ENCODE data around the gene ZDHHC7.

ZDHHC7 gene

DNA sequence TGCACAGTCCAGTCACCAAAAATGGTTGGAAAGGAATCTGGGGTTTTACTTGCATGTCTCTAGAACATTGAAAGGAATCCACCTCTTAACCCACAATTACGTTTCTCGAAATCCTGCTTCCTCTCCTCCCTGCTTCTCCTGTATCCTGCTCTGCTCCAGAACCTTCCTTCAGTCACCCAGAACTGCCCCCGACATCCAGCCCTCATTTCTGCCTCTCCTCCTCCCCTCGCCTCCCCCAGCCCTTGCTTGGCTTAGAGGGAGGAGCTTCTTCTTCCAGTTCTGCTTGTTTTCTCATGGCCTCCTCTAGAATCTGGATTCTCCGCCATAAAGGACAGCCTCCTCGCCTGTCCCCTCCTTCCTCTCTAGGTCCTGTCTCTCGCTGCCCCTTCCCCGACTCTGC, 48.3 kb downstream of the ZDHHC7 start:
- Mint-ChIP-seq H3K36me3 (ENCODE audit: low read depth) (no peaks in the 10 kb centered on the region), H3K9me3 (peaks cover 8% of the 10 kb centered on the region), H3K27me3 (ENCODE audit: low read depth) (peaks cover 6% of the 10 kb centered on the region), H3K4me3 (no peak overlapping the region), H3K4me1 (ENCODE audit: low read depth) (no peaks in the 10 kb centered on the region), H3K27ac (no peak overlapping the region)

DNA sequence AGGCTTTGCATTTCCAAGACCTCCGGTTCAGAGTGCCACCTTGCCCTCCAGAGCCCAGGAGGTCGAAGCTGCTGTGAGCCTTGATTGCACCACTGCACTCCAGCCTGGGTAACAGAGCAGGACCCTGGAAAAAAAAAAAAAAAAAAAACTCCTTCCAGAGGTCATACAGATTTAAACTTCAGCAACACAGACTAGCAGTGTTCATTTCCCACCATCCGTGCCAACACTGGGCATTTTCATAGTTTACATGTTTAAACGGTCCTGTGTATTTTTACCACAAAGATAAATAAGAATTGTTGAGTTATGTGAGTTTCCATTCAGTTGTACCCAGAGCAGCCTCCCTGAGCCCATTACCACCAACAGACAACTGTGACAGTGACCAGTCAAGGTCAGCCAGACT, 50.4 kb downstream of the ZDHHC7 start:
- H3K27me3 Mint-ChIP-seq (ENCODE audit: low read depth), result peaks cover 6% of the 10 kb centered on the region
- peaks cover 6% of the 10 kb centered on the region for H3K9me3 Mint-ChIP-seq

DNA sequence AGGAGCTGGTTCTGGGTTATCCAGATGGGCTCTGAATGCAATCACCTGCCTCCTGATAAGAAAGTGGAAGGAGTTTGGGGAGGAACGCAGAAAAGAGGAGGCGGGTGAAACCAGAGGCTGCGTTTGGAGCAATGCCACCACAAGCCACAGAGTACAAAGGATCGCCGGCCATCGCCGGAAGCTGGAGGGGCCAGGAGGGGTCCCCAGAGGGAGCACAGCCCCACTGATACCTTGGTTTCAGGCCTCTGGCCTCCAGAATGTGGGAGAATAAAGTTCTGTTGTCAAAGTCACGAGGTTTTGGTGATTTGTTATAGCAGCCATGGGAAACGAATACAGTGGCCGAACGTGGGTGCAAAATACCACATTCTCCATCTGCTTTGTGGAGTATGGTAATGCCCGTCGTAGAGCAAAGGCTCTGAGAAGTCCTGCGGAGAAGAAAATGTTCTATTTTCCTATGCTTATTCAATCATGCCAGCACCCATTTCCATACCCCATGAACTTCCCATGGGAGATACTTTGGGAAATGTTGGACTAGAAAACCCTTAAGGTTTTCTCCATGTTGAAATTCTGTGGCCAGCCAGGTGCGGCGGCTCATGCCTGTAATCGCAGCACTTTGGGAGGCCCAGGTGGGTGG, 51.4 kb downstream of the ZDHHC7 start:
- Mint-ChIP-seq H3K4me3 (no peak overlapping the region), H3K9me3 (no peaks in the 10 kb centered on the region), H3K4me1 (ENCODE audit: low read depth) (no peaks in the 10 kb centered on the region), H3K27ac (no peak overlapping the region), H3K27me3 (ENCODE audit: low read depth) (peaks cover 6% of the 10 kb centered on the region), H3K36me3 (ENCODE audit: low read depth) (no peaks in the 10 kb centered on the region)

More for the DNA sequence above, 50.4 kb downstream of the ZDHHC7 start:
- Mint-ChIP-seq H3K4me1 (ENCODE audit: low read depth) (no peaks in the 10 kb centered on the region), H3K36me3 (ENCODE audit: low read depth) (no peaks in the 10 kb centered on the region), H3K4me3 (no peak overlapping the region), H3K27ac (no peak overlapping the region)

DNA sequence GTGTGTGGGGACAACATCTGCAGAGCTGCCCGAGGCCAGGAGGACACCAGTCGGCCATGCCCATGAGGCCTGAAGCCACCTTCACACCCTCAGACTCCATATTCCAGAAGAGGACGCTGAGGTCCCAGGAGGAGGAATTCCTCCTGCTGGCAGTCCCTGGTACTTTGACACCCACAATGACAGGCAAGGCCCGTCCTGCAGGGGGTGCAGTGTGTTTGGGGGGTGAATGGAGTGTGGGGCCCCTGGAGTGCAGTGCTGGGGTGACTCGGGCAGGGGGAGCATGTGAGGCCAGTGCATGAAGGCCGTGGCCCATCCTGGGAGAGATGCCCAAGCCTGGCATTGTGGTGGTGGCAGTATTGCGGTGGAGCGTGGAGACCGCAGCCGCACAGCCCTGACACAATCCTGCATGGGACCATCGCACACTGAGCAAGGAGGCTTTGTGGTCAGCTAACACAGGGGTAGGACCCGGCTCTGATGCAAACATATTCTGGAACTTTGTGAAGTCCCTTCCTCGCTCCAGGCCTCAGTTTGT, 52.2 kb downstream of the ZDHHC7 start:
- Mint-ChIP-seq H3K4me1 (ENCODE audit: low read depth) (no peaks in the 10 kb centered on the region), H3K4me3 (no peak overlapping the region), H3K9me3 (no peaks in the 10 kb centered on the region), H3K27ac (no peak overlapping the region), H3K27me3 (ENCODE audit: low read depth) (peaks cover 6% of the 10 kb centered on the region), H3K36me3 (ENCODE audit: low read depth) (no peaks in the 10 kb centered on the region)

DNA sequence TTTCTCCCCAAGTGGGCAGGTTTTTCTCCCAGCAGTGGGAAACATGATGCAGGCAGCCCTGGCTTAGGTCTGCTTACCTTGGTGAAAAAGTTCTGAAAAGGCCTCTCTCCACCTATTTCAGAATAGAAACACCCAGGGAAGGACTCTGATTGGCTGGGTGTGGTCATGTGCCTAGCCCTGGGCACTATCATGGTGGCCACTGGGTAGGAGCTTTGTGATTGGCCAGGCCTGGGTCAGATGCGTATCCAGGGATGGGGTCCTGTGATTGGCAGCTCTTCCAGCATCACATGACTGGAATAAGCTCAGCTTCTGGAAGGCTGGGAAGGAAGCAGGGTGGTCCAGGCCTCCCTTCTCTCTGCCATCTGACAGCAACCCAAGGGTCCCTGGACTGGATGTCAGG, 53.5 kb downstream of the ZDHHC7 start:
- Mint-ChIP-seq H3K4me3 (no peak overlapping the region), H3K27me3 (ENCODE audit: low read depth) (peaks cover 6% of the 10 kb centered on the region), H3K9me3 (no peaks in the 10 kb centered on the region), H3K36me3 (ENCODE audit: low read depth) (no peaks in the 10 kb centered on the region), H3K4me1 (ENCODE audit: low read depth) (no peaks in the 10 kb centered on the region), H3K27ac (no peak overlapping the region)

DNA sequence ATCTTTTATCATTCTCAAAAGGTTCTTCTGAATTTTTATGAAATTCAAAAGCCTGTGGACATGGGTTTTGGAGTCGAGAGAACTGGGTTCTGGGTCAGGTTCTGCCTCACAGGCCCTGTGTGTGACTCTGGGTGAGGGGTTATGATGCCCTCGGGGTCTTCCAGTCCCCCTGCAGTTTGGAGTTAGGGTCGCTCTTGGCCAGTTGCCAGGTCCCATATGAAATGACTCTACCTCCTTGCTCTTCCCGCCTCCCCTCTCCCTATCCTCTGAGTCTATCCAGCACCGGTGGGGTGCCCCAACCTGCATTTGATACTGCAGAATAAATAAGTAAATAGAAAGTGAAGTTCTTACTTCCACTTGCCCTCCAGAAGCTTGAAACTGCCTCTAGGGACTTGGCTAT, 54.1 kb downstream of the ZDHHC7 start:
- Mint-ChIP-seq H3K27me3 (ENCODE audit: low read depth) (peaks cover 6% of the 10 kb centered on the region), H3K36me3 (ENCODE audit: low read depth) (no peaks in the 10 kb centered on the region), H3K4me3 (no peak overlapping the region), H3K9me3 (no peaks in the 10 kb centered on the region), H3K4me1 (ENCODE audit: low read depth) (no peaks in the 10 kb centered on the region), H3K27ac (no peak overlapping the region)

DNA sequence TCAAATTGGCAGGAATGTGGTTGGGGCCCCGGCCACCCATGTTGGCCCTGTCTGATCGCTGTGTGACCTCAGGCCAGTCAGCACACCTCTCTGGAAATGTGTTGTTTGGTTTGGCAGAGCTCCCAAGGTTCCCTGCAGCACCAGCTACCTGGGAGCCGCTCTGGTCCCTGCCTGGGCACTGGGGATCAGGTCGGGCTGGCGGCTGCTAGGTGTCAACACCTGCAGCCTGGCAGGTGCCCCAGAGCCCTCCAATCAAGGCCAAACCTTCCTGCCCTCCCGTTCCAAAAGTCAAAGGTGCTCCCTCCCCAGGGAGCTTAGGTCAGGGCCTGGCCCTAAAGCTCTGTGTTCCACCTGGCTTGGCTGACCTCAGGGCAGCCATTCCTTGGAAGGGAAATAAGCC, 55.9 kb downstream of the ZDHHC7 start:
- Mint-ChIP-seq H3K4me3 (no peak overlapping the region), H3K36me3 (ENCODE audit: low read depth) (no peaks in the 10 kb centered on the region), H3K9me3 (no peaks in the 10 kb centered on the region), H3K27ac (no peak overlapping the region), H3K27me3 (ENCODE audit: low read depth) (peaks cover 6% of the 10 kb centered on the region), H3K4me1 (ENCODE audit: low read depth) (peaks cover 1% of the 10 kb centered on the region)

DNA sequence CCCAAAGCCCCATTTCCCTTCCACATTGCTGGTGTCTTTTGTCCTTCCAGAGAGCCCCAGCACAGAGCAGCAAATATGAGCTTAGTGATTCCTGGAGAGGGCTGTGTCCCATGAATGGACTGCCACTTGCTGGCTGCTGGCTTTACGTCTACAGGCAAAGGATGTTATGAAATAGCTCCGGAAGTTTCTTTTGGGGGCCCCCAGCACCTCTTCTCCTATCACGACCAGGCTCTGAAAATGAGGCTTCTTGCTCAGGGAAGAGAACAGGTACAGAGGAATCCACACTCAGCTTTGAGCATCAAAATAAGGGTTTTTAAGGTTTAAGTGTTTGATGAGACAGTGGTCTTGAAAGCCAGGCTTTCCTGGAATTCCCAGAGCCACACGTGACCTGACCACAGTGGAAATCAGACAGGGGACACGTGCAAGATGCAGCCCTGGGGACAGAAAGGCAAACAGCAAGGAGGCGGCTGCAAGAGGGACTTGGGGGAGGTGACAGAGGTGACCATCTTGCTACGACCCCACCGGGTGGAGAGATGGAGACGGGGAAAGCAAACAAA, 58.1 kb downstream of the ZDHHC7 start:
- H3K4me1 Mint-ChIP-seq (ENCODE audit: low read depth), result peaks cover 1% of the 10 kb centered on the region
- no peaks in the 10 kb centered on the region for H3K9me3 Mint-ChIP-seq
- no peaks in the 10 kb centered on the region for H3K36me3 Mint-ChIP-seq (ENCODE audit: low read depth)
- peaks cover 5% of the 10 kb centered on the region for H3K27me3 Mint-ChIP-seq (ENCODE audit: low read depth)
- no peak overlapping the region for H3K4me3 Mint-ChIP-seq
- no peak overlapping the region for H3K27ac Mint-ChIP-seq

DNA sequence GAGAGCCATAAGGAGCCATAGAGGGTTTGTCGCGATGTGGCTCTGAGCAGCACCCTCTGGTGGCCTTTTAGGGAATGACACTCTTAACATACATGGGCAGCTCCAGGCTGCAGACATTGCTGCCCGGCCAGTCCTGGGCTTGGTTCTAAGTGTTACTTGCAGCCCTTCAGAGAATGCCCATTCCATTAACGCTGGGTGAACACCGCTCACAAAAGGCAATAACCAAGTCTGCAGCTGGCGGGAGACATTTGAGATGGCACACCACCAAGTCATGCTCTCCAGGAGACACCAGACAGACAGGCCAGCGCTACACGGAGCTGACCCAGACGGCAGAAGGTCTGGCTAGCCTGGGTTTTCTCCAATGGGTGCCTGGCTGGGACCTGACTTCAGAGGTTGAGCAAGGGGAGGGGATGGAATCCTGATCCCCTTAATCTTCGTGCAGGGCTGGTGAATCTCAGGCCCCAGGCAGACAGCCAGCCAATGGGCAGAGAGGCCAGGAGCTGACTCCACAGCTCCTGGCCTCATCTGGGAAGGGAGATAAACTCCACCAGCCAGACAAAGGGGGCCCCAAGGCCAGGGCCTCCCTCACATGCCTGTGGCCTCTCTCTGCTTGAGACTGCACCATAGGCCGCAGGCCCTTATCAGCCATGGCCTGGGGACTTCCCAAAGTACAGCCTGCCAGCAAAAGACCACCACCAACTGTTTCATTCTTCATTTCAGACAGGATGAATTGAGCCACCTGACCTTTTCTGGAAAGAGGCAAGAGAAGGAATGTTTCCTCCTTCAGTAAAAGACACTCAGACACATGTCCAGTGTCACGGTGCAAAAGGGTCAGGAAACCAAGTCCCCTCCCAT, 58.8 kb downstream of the ZDHHC7 start:
- Mint-ChIP-seq H3K27ac (no peak overlapping the region), H3K9me3 (no peaks in the 10 kb centered on the region), H3K27me3 (ENCODE audit: low read depth) (peaks cover 5% of the 10 kb centered on the region), H3K36me3 (ENCODE audit: low read depth) (no peaks in the 10 kb centered on the region), H3K4me1 (ENCODE audit: low read depth) (peaks cover 1% of the 10 kb centered on the region), H3K4me3 (no peak overlapping the region)

DNA sequence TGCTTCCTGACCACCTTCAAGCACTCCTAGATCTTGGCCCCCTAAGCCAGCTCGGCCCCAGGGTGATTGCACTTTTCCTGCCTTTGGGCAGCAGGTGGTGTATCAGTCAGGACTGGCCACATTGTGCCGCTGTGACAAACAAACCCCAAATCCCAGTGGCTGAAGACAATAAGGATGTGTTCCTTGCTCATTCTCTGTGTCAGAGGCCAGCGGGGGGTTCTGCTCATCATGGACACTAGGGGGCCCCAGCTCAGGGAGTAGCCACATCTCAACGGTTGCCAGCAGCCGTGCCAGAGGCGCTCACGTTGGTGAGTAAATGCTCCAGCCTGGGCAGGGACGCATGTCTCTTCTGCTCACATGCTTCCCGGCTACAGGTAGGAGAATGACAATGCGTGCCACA, 60.4 kb downstream of the ZDHHC7 start:
- H3K4me1 Mint-ChIP-seq (ENCODE audit: low read depth), result peaks cover 1% of the 10 kb centered on the region
- peaks cover 5% of the 10 kb centered on the region for H3K27me3 Mint-ChIP-seq (ENCODE audit: low read depth)
- no peaks in the 10 kb centered on the region for H3K9me3 Mint-ChIP-seq
- H3K36me3 Mint-ChIP-seq (ENCODE audit: low read depth), result no peaks in the 10 kb centered on the region
- no peak overlapping the region for H3K27ac Mint-ChIP-seq
- no peak overlapping the region for H3K4me3 Mint-ChIP-seq

DNA sequence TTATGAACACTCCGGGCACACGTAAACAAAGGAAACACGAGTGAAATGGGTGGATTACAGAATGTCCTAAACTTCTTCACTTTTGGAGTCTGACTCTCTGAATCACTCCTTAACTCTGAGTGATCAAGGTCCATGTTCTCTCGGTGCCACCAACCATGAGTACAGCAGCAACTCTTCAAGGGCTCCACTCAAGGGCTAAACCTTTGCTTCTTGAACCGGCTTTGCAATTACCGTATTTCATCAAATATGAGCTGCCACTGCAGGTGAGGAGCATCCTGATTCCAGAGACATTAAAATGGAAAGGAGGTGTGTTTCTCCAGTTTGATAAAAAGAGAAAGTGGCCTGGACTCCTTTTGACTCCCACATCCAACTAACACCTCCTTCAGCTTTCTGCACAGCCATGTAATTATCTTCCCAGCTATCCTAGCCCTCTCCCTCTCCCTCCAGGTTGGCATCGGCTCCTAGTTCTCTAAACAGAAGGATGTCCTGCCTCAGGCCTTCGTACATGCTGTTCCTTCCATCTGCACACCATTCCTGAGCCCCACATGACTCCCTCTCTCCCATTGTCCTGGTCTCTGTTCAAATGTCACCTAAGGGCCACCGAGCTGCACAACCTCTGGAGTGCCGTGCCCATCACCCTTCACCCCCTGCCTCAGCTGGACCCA, 61.4 kb downstream of the ZDHHC7 start:
- no peaks in the 10 kb centered on the region for H3K36me3 Mint-ChIP-seq (ENCODE audit: low read depth)
- no peak overlapping the region for H3K4me3 Mint-ChIP-seq
- no peak overlapping the region for H3K27ac Mint-ChIP-seq
- no peaks in the 10 kb centered on the region for H3K9me3 Mint-ChIP-seq
- H3K27me3 Mint-ChIP-seq (ENCODE audit: low read depth), result peaks cover 8% of the 10 kb centered on the region
- H3K4me1 Mint-ChIP-seq (ENCODE audit: low read depth), result peaks cover 1% of the 10 kb centered on the region

DNA sequence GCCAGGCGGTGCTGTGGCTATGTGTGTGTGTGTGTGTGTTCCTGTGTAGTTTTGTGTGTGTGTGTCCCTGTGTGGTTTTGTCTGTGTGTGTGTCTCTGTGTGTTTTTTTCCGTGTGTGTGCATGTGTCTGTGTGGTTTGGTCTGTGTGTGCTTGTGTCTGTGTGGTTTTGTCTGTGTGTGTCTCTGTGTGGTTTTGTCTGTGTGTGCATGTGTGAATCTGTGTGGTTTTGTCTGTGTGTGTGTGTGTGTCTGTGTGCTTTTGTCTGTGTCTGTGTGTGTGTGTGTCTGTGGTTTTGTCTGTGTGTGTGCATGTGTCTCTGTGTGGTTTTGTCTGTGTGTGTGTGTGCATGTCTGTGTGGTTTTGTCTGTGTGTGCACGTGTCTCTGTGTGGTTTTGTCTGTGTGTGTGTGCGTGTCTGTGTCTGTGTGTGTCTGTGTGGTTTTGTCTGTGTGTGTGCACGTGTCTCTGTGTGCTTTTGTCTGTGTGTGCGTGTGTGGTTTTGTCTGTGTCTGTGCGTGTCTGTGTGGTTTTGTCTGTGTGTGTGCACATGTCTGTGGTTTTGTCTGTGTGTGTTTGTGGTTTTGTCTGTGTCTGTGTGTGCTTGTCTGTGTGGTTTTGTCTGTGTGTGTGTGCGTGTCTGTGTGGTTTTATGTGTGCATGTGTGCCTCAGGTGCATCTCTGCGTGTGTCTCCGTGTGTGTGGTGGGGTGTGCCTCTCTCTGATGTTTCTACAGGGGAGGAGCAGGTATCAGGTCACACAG, 62.3 kb downstream of the ZDHHC7 start:
- Mint-ChIP-seq H3K4me3 (no peak overlapping the region), H3K27ac (no peak overlapping the region), H3K9me3 (no peaks in the 10 kb centered on the region), H3K27me3 (ENCODE audit: low read depth) (peaks cover 8% of the 10 kb centered on the region), H3K4me1 (ENCODE audit: low read depth) (peaks cover 1% of the 10 kb centered on the region), H3K36me3 (ENCODE audit: low read depth) (no peaks in the 10 kb centered on the region)

DNA sequence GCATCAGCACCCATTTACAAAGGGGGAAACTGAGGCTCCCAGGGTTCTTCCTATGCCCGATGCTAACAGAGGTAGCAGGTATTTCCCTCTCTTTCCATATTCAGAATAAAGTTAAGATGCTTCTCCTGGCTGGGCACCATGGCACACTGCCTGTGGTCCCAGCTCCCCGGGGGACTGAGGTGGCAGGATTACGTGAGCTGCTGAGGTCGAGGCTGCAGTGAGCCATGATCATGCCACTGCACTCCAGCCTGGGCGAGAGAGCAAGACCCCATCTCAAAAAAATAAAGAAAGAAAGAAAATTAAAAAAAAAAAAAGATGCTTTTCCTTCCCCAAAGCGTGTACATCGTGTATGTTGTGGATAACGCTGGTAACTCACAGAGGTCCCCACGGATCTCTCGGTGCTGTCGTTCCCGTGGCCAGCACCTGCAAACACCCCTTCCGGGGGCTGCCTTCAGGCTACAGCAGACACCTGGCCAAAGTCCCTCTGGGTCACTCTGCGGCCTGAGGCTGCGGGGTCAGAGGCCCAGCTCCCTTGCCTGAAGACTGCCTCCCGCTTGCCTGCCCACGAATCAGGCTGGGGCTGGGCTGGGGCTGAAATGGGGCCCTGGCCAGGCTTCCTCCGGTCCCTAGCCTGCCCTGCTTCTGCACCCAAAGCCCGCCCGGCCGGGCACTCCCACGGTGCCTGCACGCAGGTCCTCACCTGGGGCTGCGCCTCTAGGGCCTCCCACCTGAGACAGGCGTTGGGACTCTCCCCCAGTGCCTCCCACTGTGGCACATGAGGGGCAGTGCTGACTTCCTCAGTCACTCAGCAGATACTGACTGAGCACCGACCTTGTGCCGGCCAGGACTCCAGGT, 63.1 kb downstream of the ZDHHC7 start:
- H3K27me3 Mint-ChIP-seq (ENCODE audit: low read depth), result peaks cover 8% of the 10 kb centered on the region
- H3K9me3 Mint-ChIP-seq, result no peaks in the 10 kb centered on the region
- no peak overlapping the region for H3K27ac Mint-ChIP-seq
- H3K4me1 Mint-ChIP-seq (ENCODE audit: low read depth), result peaks cover 1% of the 10 kb centered on the region
- H3K4me3 Mint-ChIP-seq, result no peak overlapping the region
- no peaks in the 10 kb centered on the region for H3K36me3 Mint-ChIP-seq (ENCODE audit: low read depth)
